ENCODE measurements around the gene TENT4B.
A peak's percentile ranks its signal among the peaks of the same experiment; 100 is the strongest.

Gene TENT4B

DNA sequence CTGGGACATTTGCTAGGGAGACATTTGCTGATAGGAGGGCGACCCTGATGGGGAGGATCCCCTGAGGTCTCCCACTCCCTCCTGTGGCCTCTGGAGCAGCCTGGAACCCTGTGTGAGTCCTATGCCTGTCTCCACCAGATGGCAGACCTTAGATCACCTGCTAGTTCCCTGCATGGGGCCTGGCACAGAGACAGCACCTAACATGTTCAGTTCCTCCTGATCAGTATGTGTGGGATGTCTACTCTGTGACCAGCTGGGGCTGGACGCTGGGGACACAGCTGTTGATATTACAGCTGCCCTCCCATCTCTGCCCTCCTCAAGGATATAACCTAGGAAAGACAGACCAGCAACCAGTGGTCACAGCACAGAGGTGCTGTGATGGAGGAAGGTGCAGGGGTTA lies 112.2 kb downstream of the TENT4B start:
- Histone ChIP-seq H3K9me3 (ENCODE audit: low read depth, low read length) (no peaks in the 10 kb centered on the region), H3K9ac (ENCODE audit: insufficient read length) (no peak overlapping the region), H3K27ac (no peak overlapping the region), H3K36me3 (ENCODE audit: insufficient read depth, low read length) (no peaks in the 10 kb centered on the region), H3K4me3 (no peak overlapping the region)
- DNase-seq (ENCODE audit: low read depth, low spot score), result no peak
- no peak for TF ChIP-seq POLR2AphosphoS5 (IDR thresholded peaks at IDR 0.05; ENCODE audit: borderline replicate concordance, low read depth, low read length)

DNA sequence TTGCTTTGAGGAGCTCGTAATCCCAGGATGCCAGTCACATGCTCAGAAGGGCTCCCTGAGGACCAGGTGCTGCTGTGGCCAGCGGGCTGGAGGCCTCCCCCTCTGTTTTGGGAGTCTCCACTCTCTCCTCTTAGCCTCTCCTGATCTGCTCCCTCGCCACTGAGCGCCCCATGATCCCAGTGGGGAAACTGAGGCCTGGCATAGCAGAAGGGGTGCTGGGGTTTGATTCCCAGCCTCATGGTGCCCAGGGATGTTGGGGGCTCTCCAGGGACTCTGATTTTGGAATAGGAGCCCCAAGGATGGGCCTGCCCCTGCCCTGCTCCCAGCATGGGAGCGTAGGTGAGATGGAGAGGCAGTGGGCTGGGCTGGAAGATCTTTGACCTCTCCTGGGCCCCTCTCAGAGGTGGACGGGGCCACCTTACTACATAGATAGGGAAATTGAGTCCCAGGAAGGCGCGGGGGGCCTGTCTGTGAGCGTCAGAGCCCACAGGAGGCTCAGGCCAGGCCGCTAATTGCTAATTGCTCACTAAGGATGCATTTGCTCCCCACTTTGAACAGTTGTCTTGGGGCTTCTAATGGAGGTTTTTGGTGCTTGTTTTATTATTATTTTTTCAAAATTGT lies 112.7 kb downstream of the TENT4B start:
- Histone ChIP-seq H3K9me3 (ENCODE audit: low read depth, low read length) (no peaks in the 10 kb centered on the region), H3K4me3 (peak overlapping the region; percentile 70), H3K27ac (no peak overlapping the region), H3K9ac (ENCODE audit: insufficient read length) (no peak overlapping the region), H3K36me3 (ENCODE audit: insufficient read depth, low read length) (no peaks in the 10 kb centered on the region)
- no peak for DNase-seq (ENCODE audit: low read depth, low spot score)
- TF ChIP-seq POLR2AphosphoS5 (IDR thresholded peaks at IDR 0.05; ENCODE audit: borderline replicate concordance, low read depth, low read length) (no peak), FOXP2 (optimal IDR thresholded peaks at IDR 0.05; ENCODE audit: control extremely low read depth, extremely low read length, insufficient read depth) (no peak), EZH2 (IDR thresholded peaks at IDR 0.05) (no peak)

DNA sequence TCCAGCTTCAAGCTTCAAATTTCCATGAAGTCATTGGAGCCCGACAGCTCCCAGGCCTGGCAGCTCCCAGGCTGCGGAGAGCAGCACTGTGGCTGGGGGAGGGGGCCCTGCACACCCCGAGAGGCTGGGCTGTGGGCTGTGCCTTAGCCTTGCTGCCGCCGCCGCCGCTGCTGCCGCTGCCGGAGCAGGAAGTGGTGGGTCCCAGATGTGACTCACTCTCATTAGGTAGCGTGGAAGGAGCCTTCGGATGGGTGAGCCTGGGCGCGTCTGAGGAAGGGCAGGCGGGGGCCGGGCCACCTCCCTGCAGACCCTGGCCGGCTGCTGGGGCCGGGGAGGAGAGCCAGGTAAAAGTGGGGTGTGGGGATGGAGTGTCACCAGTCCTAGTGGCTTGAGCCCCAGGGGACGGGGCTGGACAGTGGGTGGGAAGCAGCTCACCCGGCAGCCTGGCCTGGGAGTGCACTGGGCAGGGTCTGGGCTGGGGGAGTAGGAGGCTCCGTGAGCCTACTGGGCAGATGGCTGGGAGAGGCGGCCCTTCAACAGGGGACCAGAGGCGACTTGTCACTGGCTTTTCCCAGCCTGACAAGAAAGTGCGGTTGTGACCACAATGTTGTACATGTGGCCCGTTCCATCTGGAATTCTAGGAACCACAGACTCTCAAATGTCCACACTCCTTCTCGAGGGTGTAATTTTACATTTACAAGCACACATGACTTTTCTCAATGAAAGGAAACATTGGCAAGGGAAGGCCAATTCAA lies 113.4 kb downstream of the TENT4B start, which contains the start of gene ADCY7:
Gene ADCY7, plus strand, starts transcription at position 215 of the 755 bp plus-strand sequence. CDS start 21,629 bp downstream, outside the sequence.
- Histone ChIP-seq H3K4me3 (peak within 1 kb of the TSS; percentile 70), H3K27ac (no peak within 1 kb of the TSS), H3K9me3 (ENCODE audit: low read depth, low read length) (no peaks in the 10 kb centered on the region), H3K9ac (ENCODE audit: insufficient read length) (no peak within 1 kb of the TSS), H3K36me3 (ENCODE audit: insufficient read depth, low read length) (no peaks in the 10 kb centered on the region)
- no peak for TF ChIP-seq FOXP2 (optimal IDR thresholded peaks at IDR 0.05; ENCODE audit: control extremely low read depth, extremely low read length, insufficient read depth)
- TF ChIP-seq POLR2AphosphoS5 (IDR thresholded peaks at IDR 0.05; ENCODE audit: borderline replicate concordance, low read depth, low read length), result 0 out of 2 replicates have a peak, but pooled peaks have one; percentile 17
- no peak for DNase-seq (ENCODE audit: low read depth, low spot score)

- Histone ChIP-seq H3K27ac (no peak overlapping the region), H3K4me3 (peak overlapping the region; percentile 70), H3K9me3 (ENCODE audit: low read depth, low read length) (no peaks in the 10 kb centered on the region), H3K9ac (ENCODE audit: insufficient read length) (no peak overlapping the region), H3K36me3 (ENCODE audit: insufficient read depth, low read length) (no peaks in the 10 kb centered on the region)
- DNase-seq (ENCODE audit: low read depth, low spot score), result no peak
- no peak for TF ChIP-seq POLR2AphosphoS5 (IDR thresholded peaks at IDR 0.05; ENCODE audit: borderline replicate concordance, low read depth, low read length)
- no peak for TF ChIP-seq FOXP2 (optimal IDR thresholded peaks at IDR 0.05; ENCODE audit: control extremely low read depth, extremely low read length, insufficient read depth)
- TF ChIP-seq EZH2 (IDR thresholded peaks at IDR 0.05), result no peak
Observed at GRCh38 chr16:50267151-50267631, 114.1 kb downstream of the TENT4B start.

- TF ChIP-seq EZH2 (IDR thresholded peaks at IDR 0.05) (no peak), POLR2AphosphoS5 (IDR thresholded peaks at IDR 0.05; ENCODE audit: borderline replicate concordance, low read depth, low read length) (no peak), FOXP2 (optimal IDR thresholded peaks at IDR 0.05; ENCODE audit: control extremely low read depth, extremely low read length, insufficient read depth) (no peak)
- Histone ChIP-seq H3K9ac (ENCODE audit: insufficient read length) (no peak overlapping the region), H3K27ac (no peak overlapping the region), H3K4me3 (no peak overlapping the region), H3K36me3 (ENCODE audit: insufficient read depth, low read length) (no peaks in the 10 kb centered on the region), H3K9me3 (ENCODE audit: low read depth, low read length) (no peaks in the 10 kb centered on the region)
- DNase-seq (ENCODE audit: low read depth, low spot score), result no peak
Observed at GRCh38 chr16:50267651-50268050, 114.5 kb downstream of the TENT4B start.

GRCh38 chr16:50268352-50268751 lies 115.2 kb downstream of the TENT4B start:
- H3K27ac ChIP-seq, result no peak overlapping the region

GRCh38 chr16:50269061-50269705 lies 116.1 kb downstream of the TENT4B start:
- H3K9ac ChIP-seq (ENCODE audit: insufficient read length), result no peak overlapping the region
- H3K27ac ChIP-seq, result no peak overlapping the region
- no peak for DNase-seq (ENCODE audit: low read depth, low spot score)
- H3K36me3 ChIP-seq (ENCODE audit: insufficient read depth, low read length), result no peaks in the 10 kb centered on the region
- no peak for TF ChIP-seq POLR2AphosphoS5 (IDR thresholded peaks at IDR 0.05; ENCODE audit: borderline replicate concordance, low read depth, low read length)
- TF ChIP-seq FOXP2 (optimal IDR thresholded peaks at IDR 0.05; ENCODE audit: control extremely low read depth, extremely low read length, insufficient read depth), result no peak
- no peak for TF ChIP-seq EZH2 (IDR thresholded peaks at IDR 0.05)
- no peak overlapping the region for H3K4me3 ChIP-seq
- H3K9me3 ChIP-seq (ENCODE audit: low read depth, low read length), result no peaks in the 10 kb centered on the region

More at GRCh38 chr16:50268352-50268751, 115.2 kb downstream of the TENT4B start:
- DNase-seq (ENCODE audit: low read depth, low spot score), result no peak
- no peak overlapping the region for H3K4me3 ChIP-seq
- H3K9me3 ChIP-seq (ENCODE audit: low read depth, low read length), result no peaks in the 10 kb centered on the region
- H3K9ac ChIP-seq (ENCODE audit: insufficient read length), result no peak overlapping the region
- H3K36me3 ChIP-seq (ENCODE audit: insufficient read depth, low read length), result no peaks in the 10 kb centered on the region
- no peak for TF ChIP-seq POLR2AphosphoS5 (IDR thresholded peaks at IDR 0.05; ENCODE audit: borderline replicate concordance, low read depth, low read length)
- no peak for TF ChIP-seq FOXP2 (optimal IDR thresholded peaks at IDR 0.05; ENCODE audit: control extremely low read depth, extremely low read length, insufficient read depth)
- TF ChIP-seq EZH2 (IDR thresholded peaks at IDR 0.05), result no peak

GRCh38 chr16:50269769-50270509 lies 116.8 kb downstream of the TENT4B start:
- Histone ChIP-seq H3K27ac (no peak overlapping the region), H3K9ac (ENCODE audit: insufficient read length) (no peak overlapping the region), H3K9me3 (ENCODE audit: low read depth, low read length) (no peaks in the 10 kb centered on the region), H3K4me3 (no peak overlapping the region), H3K36me3 (ENCODE audit: insufficient read depth, low read length) (no peaks in the 10 kb centered on the region)
- TF ChIP-seq POLR2AphosphoS5 (IDR thresholded peaks at IDR 0.05; ENCODE audit: borderline replicate concordance, low read depth, low read length) (no peak), FOXP2 (optimal IDR thresholded peaks at IDR 0.05; ENCODE audit: control extremely low read depth, extremely low read length, insufficient read depth) (no peak), EZH2 (IDR thresholded peaks at IDR 0.05) (no peak)
- no peak for DNase-seq (ENCODE audit: low read depth, low spot score)
